Measurements from ENCODE around the gene MED22. TPM values are rescaled to one million over a fixed set of nuclear protein-coding genes. Genes with fewer than 3 reads are reported as not detected.

The MED22 gene
- total and polyA plus RNA-seq, 3 donors from 2014 or later = 20.2 to 29.3 (median 25.9) TPM

DNA sequence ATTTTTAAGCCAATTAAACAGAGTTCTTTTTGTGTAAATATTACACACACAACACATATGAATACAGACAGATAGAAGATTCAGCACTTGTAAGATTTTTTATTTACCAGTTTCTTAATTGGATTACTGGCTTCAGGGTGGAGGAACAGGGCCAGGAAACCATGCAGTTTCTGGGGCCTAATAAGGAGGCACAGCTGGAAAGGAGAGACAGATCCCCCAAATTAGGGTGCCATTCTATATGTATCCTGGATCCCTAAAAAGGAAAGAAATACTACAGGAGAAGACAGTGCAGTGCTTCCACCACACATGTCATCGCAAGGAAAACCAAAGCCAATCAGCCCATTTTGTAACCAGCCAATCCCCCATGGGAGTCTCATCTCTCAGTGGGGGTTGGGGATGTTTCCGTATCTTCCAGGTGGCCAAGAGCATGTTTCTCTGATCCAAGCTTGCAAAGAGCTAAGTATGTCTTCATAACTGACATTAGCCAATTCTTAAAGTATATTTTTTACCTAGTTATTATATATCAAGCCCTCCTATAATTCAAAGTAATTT lies 57.1 kb downstream of the MED22 start:
- no peak overlapping the region for H3K27ac ChIP-seq
- TF ChIP-seq, protein P1, sequence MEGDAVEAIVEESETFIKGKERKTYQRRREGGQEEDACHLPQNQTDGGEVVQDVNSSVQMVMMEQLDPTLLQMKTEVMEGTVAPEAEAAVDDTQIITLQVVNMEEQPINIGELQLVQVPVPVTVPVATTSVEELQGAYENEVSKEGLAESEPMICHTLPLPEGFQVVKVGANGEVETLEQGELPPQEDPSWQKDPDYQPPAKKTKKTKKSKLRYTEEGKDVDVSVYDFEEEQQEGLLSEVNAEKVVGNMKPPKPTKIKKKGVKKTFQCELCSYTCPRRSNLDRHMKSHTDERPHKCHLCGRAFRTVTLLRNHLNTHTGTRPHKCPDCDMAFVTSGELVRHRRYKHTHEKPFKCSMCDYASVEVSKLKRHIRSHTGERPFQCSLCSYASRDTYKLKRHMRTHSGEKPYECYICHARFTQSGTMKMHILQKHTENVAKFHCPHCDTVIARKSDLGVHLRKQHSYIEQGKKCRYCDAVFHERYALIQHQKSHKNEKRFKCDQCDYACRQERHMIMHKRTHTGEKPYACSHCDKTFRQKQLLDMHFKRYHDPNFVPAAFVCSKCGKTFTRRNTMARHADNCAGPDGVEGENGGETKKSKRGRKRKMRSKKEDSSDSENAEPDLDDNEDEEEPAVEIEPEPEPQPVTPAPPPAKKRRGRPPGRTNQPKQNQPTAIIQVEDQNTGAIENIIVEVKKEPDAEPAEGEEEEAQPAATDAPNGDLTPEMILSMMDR (IDR thresholded peaks at IDR 0.05) = no peak
- TF ChIP-seq POLR2A (IDR thresholded peaks at IDR 0.05) = no peak
- no peak overlapping the region for H3K4me3 ChIP-seq
- DNase-seq = no peak
- no peaks in the 10 kb centered on the region for H3K27me3 ChIP-seq
- no peaks in the 10 kb centered on the region for H3K9me3 ChIP-seq
- WGBS, 2 donors = 90 to 100% methylated on average over 2 of the region's 2 CpGs
- no peaks in the 10 kb centered on the region for H3K4me1 ChIP-seq
- no peaks in the 10 kb centered on the region for H3K36me3 ChIP-seq (ENCODE audit: low read depth, missing control alignments)
- intact Hi-C loops (cut with DNase I; ENCODE audit: low total_unique reads) = no loop called here

Small RNA genes lying within 50 kb of the gene (small RNA-seq; reads per million reads assigned to genes)
- gene RF00019 (0 reads per million in 2 donors), gene SNORD24 (0 reads per million in 2 donors), gene SNORD36A (0 reads per million in 2 donors), gene SNORD36B (0 reads per million in 2 donors), gene SNORD36C (0 reads per million in 2 donors)

Other genes with a start within 250 kb of the MED22 start
- 10 to 100 TPM; 32.5 to 42.4 TPM for gene RALGDS, start 226.9 kb downstream of the MED22 start, total RNA-seq
- gene RALGDS, start 226.9 kb downstream of the MED22 start, polyA plus RNA-seq (ENCODE audit: insufficient read depth, low read depth, low replicate concordance) = 23.0 TPM
- gene GBGT1, start 184.2 kb downstream of the MED22 start, total RNA-seq = 10 to 100 TPM in 1 of 2 donors, 1 to 10 TPM in 1; 5.6 to 11.2 TPM
- 4.0 TPM for gene GBGT1, start 184.2 kb downstream of the MED22 start, polyA plus RNA-seq (ENCODE audit: insufficient read depth, low read depth, low replicate concordance)
- gene OBP2B, start 138.9 kb downstream of the MED22 start, total RNA-seq = 10 to 100 TPM; 34.0 to 53.0 TPM
- 35.1 TPM for gene OBP2B, start 138.9 kb downstream of the MED22 start, polyA plus RNA-seq (ENCODE audit: insufficient read depth, low read depth, low replicate concordance)
- 10 to 100 TPM; 25.6 to 31.1 TPM for gene ABO, start 72.9 kb downstream of the MED22 start, total RNA-seq
- 10.4 TPM for gene ABO, start 72.9 kb downstream of the MED22 start, polyA plus RNA-seq (ENCODE audit: insufficient read depth, low read depth, low replicate concordance)
- 10 to 100 TPM; 28.5 to 36.0 TPM for gene SURF6, start 11.9 kb downstream of the MED22 start, total RNA-seq
- 19.8 TPM for gene SURF6, start 11.9 kb downstream of the MED22 start, polyA plus RNA-seq (ENCODE audit: insufficient read depth, low read depth, low replicate concordance)
- gene RPL7A, start 87 bp upstream of the MED22 start, total RNA-seq = 1,000 to 10,000 TPM in 1 of 2 donors, 100 to 1,000 TPM in 1; 856 to 1,453 TPM
- gene RPL7A, start 87 bp upstream of the MED22 start, polyA plus RNA-seq (ENCODE audit: insufficient read depth, low read depth, low replicate concordance) = 1,924 TPM
- gene SURF1, start 8.4 kb upstream of the MED22 start, total RNA-seq = 10 to 100 TPM; 51.4 to 58.9 TPM
- 71.0 TPM for gene SURF1, start 8.4 kb upstream of the MED22 start, polyA plus RNA-seq (ENCODE audit: insufficient read depth, low read depth, low replicate concordance)
- gene SURF2, start 8.4 kb upstream of the MED22 start, total RNA-seq = 100 to 1,000 TPM; 103 to 121 TPM
- 160 TPM for gene SURF2, start 8.4 kb upstream of the MED22 start, polyA plus RNA-seq (ENCODE audit: insufficient read depth, low read depth, low replicate concordance)
- gene SURF4, start 27.9 kb upstream of the MED22 start, total RNA-seq = 100 to 1,000 TPM; 150 to 151 TPM
- gene SURF4, start 27.9 kb upstream of the MED22 start, polyA plus RNA-seq (ENCODE audit: insufficient read depth, low read depth, low replicate concordance) = 163 TPM
- 10 to 100 TPM in 1 of 2 donors, 1 to 10 TPM in 1; 8.4 to 20.9 TPM for gene STKLD1, start 28.2 kb upstream of the MED22 start, total RNA-seq
- 33.1 TPM for gene STKLD1, start 28.2 kb upstream of the MED22 start, polyA plus RNA-seq (ENCODE audit: insufficient read depth, low read depth, low replicate concordance)
- gene REXO4, start 69.9 kb upstream of the MED22 start, total RNA-seq = 10 to 100 TPM; 31.4 to 31.5 TPM
- 36.7 TPM for gene REXO4, start 69.9 kb upstream of the MED22 start, polyA plus RNA-seq (ENCODE audit: insufficient read depth, low read depth, low replicate concordance)
- 10 to 100 TPM; 15.4 to 21.2 TPM for gene ADAMTS13, start 74.2 kb upstream of the MED22 start, total RNA-seq
- 15.6 TPM for gene ADAMTS13, start 74.2 kb upstream of the MED22 start, polyA plus RNA-seq (ENCODE audit: insufficient read depth, low read depth, low replicate concordance)
- gene CACFD1, start 111.8 kb upstream of the MED22 start, total RNA-seq = 10 to 100 TPM; 43.3 to 47.9 TPM
- 34.7 TPM for gene CACFD1, start 111.8 kb upstream of the MED22 start, polyA plus RNA-seq (ENCODE audit: insufficient read depth, low read depth, low replicate concordance)
- gene SLC2A6, start 131.0 kb upstream of the MED22 start, total RNA-seq = 1 to 10 TPM; 2.6 to 3.5 TPM
- 2.9 TPM for gene SLC2A6, start 131.0 kb upstream of the MED22 start, polyA plus RNA-seq (ENCODE audit: insufficient read depth, low read depth, low replicate concordance)
- not detected for gene MYMK, start 176.8 kb upstream of the MED22 start, total RNA-seq
- gene MYMK, start 176.8 kb upstream of the MED22 start, polyA plus RNA-seq (ENCODE audit: insufficient read depth, low read depth, low replicate concordance) = 0.87 TPM
- gene ADAMTSL2, start 186.6 kb upstream of the MED22 start, total RNA-seq = 10 to 100 TPM in 1 of 2 donors, 1 to 10 TPM in 1; 9.4 to 11.1 TPM
- 3.8 TPM for gene ADAMTSL2, start 186.6 kb upstream of the MED22 start, polyA plus RNA-seq (ENCODE audit: insufficient read depth, low read depth, low replicate concordance)